IMR-90 (cell line): Measurements from ENCODE around the gene ZNF486. TPM values are rescaled to one million over a fixed set of nuclear protein-coding genes. Genes with fewer than 3 reads are reported as not detected.

ENCODE experiments used
- ATAC-seq: fragments of 200-7000 bp; cut with Tn5 transposase; 2 replicates; pipeline ENCODE4 v1.9.1; 2020; ENCODE audit warnings: low read depth, mild to moderate bottlenecking, moderate library complexity
- BruUV-seq: library from RNA; stranded (reverse); fragments of 400-500 nt; replicated peaks from 2 replicates; lab custom pipeline; 2021; lab: Mats Ljungman, UMichigan
- CTCF ChIA-PET: fragments of 300-600 bp; formaldehyde crosslinking; extraction: SDS; loops from one replicate; lab custom pipeline; 2021; ENCODE audit warnings: antibody characterized with exemption; lab: Yijun Ruan, JAX
- POLR2A ChIA-PET: fragments of 300-600 bp; sonication (Branson Sonifier 250); formaldehyde crosslinking; loops from one replicate; lab custom pipeline; 2022; ENCODE audit warnings: antibody characterized with exemption; ENCODE audit not compliant: unreplicated experiment; lab: Charles Lee
- DNase-seq: peaks from one replicate; pipeline ENCODE4 v3.0.0; 2013
- H2AFZ ChIP-seq: replicated peaks from 2 replicates; pipeline ENCODE3; 2013; ENCODE audit warnings: low read length, mild to moderate bottlenecking; ENCODE audit not compliant: poor library complexity
- H2AK5ac ChIP-seq: 2 replicates; pipeline ENCODE4 v1.6.1; 2013; ENCODE audit warnings: low read depth, low read length, inconsistent platforms
- H2AK9ac ChIP-seq: replicated peaks from 2 replicates; pipeline ENCODE3; 2013; ENCODE audit warnings: mild to moderate bottlenecking, low read depth, low read length, moderate library complexity; ENCODE audit not compliant: poor library complexity
- H2BK120ac ChIP-seq: 2 replicates; pipeline ENCODE4 v1.6.1; 2013; ENCODE audit warnings: low read depth, low read length, inconsistent platforms
- H2BK15ac ChIP-seq: 3 replicates; pipeline ENCODE4 v1.6.1; 2013; ENCODE audit warnings: low read depth, low read length, inconsistent platforms
- H2BK20ac ChIP-seq: 2 replicates; pipeline ENCODE4 v1.6.1; 2013; ENCODE audit warnings: low read depth, mild to moderate bottlenecking, inconsistent platforms, low read length, moderate library complexity
- H2BK5ac ChIP-seq: 2 replicates; pipeline ENCODE4 v1.6.1; 2013; ENCODE audit warnings: mild to moderate bottlenecking, low read depth, low read length, inconsistent platforms; ENCODE audit not compliant: poor library complexity, severe bottlenecking
- H3K14ac ChIP-seq: replicated peaks from 2 replicates; pipeline ENCODE4 v1.6.1; 2013; ENCODE audit warnings: low read depth, low read length, inconsistent platforms
- H3K18ac ChIP-seq: 2 replicates; pipeline ENCODE4 v1.6.1; 2013; ENCODE audit warnings: low read depth, low read length, control low read depth
- H3K23ac ChIP-seq: 2 replicates; pipeline ENCODE4 v1.6.1; 2013; ENCODE audit warnings: low read depth, low read length, inconsistent platforms
- H3K27ac ChIP-seq: 2 replicates; pipeline ENCODE4 v1.5.1; 2013; ENCODE audit warnings: mild to moderate bottlenecking, control low read depth, low read length; ENCODE audit not compliant: insufficient read depth
- H3K27me3 ChIP-seq: 2 replicates; pipeline ENCODE4 v1.6.1; 2013; ENCODE audit warnings: low read length; ENCODE audit not compliant: control insufficient read depth, insufficient read depth
- H3K36me3 ChIP-seq: 2 replicates; pipeline ENCODE4 v1.6.1; 2013; ENCODE audit warnings: low read length, mixed read lengths; ENCODE audit not compliant: control insufficient read depth, insufficient read depth
- H3K4ac ChIP-seq: 2 replicates; pipeline ENCODE4 v1.6.1; 2013; ENCODE audit warnings: low read depth, low read length, inconsistent platforms
- H3K4me1 ChIP-seq: 2 replicates; pipeline ENCODE4 v1.6.1; 2013; ENCODE audit warnings: low read length, mixed read lengths; ENCODE audit not compliant: control insufficient read depth, insufficient read depth
- H3K4me2 ChIP-seq: 2 replicates; pipeline ENCODE4 v1.6.1; 2013; ENCODE audit warnings: low read depth, mild to moderate bottlenecking, control low read depth, low read length, moderate library complexity
- H3K4me3 ChIP-seq: 2 replicates; pipeline ENCODE4 v1.5.1; 2013; ENCODE audit warnings: low read depth, mild to moderate bottlenecking, control low read depth, low read length, moderate library complexity; ENCODE audit not compliant: insufficient read depth
- H3K56ac ChIP-seq: 2 replicates; pipeline ENCODE4 v1.6.1; 2013; ENCODE audit warnings: low read length, inconsistent platforms; ENCODE audit not compliant: insufficient read depth; ENCODE audit errors: extremely low read depth
- H3K79me1 ChIP-seq, 2 experiments: 2 replicates each; pipeline ENCODE4 v1.6.1; 2013; ENCODE audit warnings: low read length in 2 of 2, inconsistent platforms in 1 of 2, low read depth in 1 of 2
- H3K9ac ChIP-seq: 2 replicates; pipeline ENCODE4 v1.6.1; 2013; ENCODE audit warnings: low read depth, low read length, control low read depth
- H3K9me1 ChIP-seq: 2 replicates; pipeline ENCODE4 v1.6.1; 2013; ENCODE audit warnings: low read length, inconsistent platforms; ENCODE audit not compliant: insufficient read depth
- H3K9me3 ChIP-seq: 2 replicates; pipeline ENCODE4 v1.6.1; 2013; ENCODE audit warnings: low read length; ENCODE audit not compliant: control insufficient read depth, insufficient read depth
- H4K20me1 ChIP-seq: 2 replicates; pipeline ENCODE4 v1.6.1; 2013; ENCODE audit warnings: low read length, inconsistent platforms; ENCODE audit not compliant: insufficient read depth
- H4K5ac ChIP-seq: 2 replicates; pipeline ENCODE4 v1.6.1; 2013; ENCODE audit warnings: mild to moderate bottlenecking, low read depth, low read length, control low read depth
- H4K8ac ChIP-seq, 2 experiments: 2 replicates each; pipeline ENCODE4 v1.6.1; 2013; ENCODE audit warnings: low read depth in 2 of 2, low read length in 2 of 2, control low read depth in 1 of 2, inconsistent platforms in 1 of 2
- H4K91ac ChIP-seq: 2 replicates; pipeline ENCODE4 v1.6.1; 2013; ENCODE audit warnings: low read depth, low read length, inconsistent platforms; ENCODE audit not compliant: insufficient read depth
- BHLHE40 ChIP-seq: fragments of 150-350 bp; IDR thresholded peaks from 2 replicates; pipeline ENCODE4 v1.6.1; 2016; ENCODE audit warnings: mild to moderate bottlenecking, low read depth, low read length
- CHD1 ChIP-seq: IDR thresholded peaks from 2 replicates; pipeline ENCODE4 v1.6.1; 2012; ENCODE audit warnings: low read depth, low read length, improper control_type of control experiment
- FOS ChIP-seq: fragments of 150-350 bp; IDR thresholded peaks from 2 replicates; pipeline ENCODE4 v1.6.1; 2016; ENCODE audit warnings: low read depth, low read length
- MXI1 ChIP-seq: IDR thresholded peaks from 2 replicates; pipeline ENCODE4 v1.6.1; 2012; ENCODE audit warnings: low read depth, mild to moderate bottlenecking, low read length, moderate library complexity, borderline replicate concordance
- WGBS, 2 experiments: methylation state at CpG; one replicate each; pipeline versions ENCODE4 v1.1.5 to v1.1.7; 2013; ENCODE audit warnings: missing lambda C conversion rate in 2 of 2; ENCODE audit not compliant: insufficient read length in 1 of 2; ENCODE audit errors: extremely low coverage in 2 of 2; 5-methylcytosine and 5-hydroxymethylcytosine counted together
- dilution Hi-C: fragments of 300-500 bp; cut with HindIII; formaldehyde crosslinking; loops from one replicate; pipeline ENCODE4 v1.14.3; 2018; ENCODE audit warnings: low sequenced_read_pairs; ENCODE audit not compliant: unreplicated experiment
- in situ Hi-C: fragments of 300-500 bp; cut with MboI; formaldehyde crosslinking; loops from 3 replicates; pipeline ENCODE4 v1.14.3; 2019; ENCODE audit warnings: low sequenced_read_pairs, inconsistent platforms, mixed read lengths
- intact Hi-C: fragments of 100-400 bp; cut with micrococcal nuclease; formaldehyde crosslinking; loops from 2 replicates; pipeline ENCODE4 v1.10.0; 2022
- polyA plus RNA-seq, 3 experiments: library from polyadenylated mRNA; depleted of rRNA; stranded (reverse); fragments of >200 nt; gene quantifications; 2 replicates each; pipeline ENCODE4 v1.2.3, GENCODE V29; 2012; ENCODE audit warnings: low replicate concordance in 1 of 3
- total RNA-seq: library from RNA; depleted of rRNA; stranded (reverse); fragments of >200 nt; gene quantifications from 2 replicates; pipeline ENCODE4 v1.2.3, GENCODE V29; 2012
- TF ChIP-seq, protein P1 (sequence below): fragments of 150-350 bp; IDR thresholded peaks from 2 replicates; pipeline ENCODE4 v1.6.1; 2016; ENCODE audit warnings: low read depth, mild to moderate bottlenecking, low read length, moderate library complexity, borderline replicate concordance
- TF ChIP-seq, protein P2 (sequence below): fragments of 150-350 bp; IDR thresholded peaks from 2 replicates; pipeline ENCODE4 v1.6.1; 2017; ENCODE audit warnings: mild to moderate bottlenecking, antibody characterized with exemption, low read length, low read depth

ZNF486 gene
- total and polyA plus RNA-seq, 2 of the 4 experiments (the other 2 are of a cell fraction): 2.2 to 4.1 TPM

DNA sequence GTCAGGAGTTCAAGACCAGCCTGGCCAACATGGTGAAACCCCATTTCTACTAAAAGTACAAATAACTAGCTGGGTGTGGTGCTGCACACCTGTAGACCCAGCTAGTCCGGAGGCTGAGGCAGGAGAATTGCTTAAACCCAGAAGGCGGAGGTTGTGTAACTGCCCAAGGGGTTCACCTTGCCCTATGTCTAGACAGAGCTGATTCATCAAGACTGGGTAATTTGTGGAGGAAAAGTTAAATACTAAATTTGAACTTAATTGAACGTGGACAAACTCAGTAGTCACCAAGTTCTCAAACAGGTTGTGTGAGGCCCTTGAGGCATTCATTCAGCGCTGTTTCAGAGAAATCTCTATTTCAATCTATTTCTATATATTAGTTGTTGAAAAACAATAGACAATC lies 13.7 kb upstream of the ZNF486 start:
- Histone ChIP-seq H3K79me1 (no peaks in the 10 kb centered on the region), H4K91ac (no peak overlapping the region), H4K8ac (no peak overlapping the region), H3K9me3 (peaks cover 7% of the 10 kb centered on the region; the same call in 1 of the 2 replicates), H3K4me2 (no peak overlapping the region), H3K27ac (no peak overlapping the region), H2BK20ac (no peak overlapping the region), H3K9me1 (no peaks in the 10 kb centered on the region), H3K14ac (no peak overlapping the region), H3K4ac (no peak overlapping the region), H3K18ac (no peak overlapping the region), H2BK5ac (no peak overlapping the region), H4K5ac (no peak overlapping the region), H3K27me3 (no peaks in the 10 kb centered on the region), H2AK9ac (no peak overlapping the region), H2BK120ac (no peak overlapping the region), H3K56ac (no peak overlapping the region), H2AFZ (no peak overlapping the region), H3K36me3 (no peaks in the 10 kb centered on the region), H2BK15ac (no peak overlapping the region), H3K9ac (no peak overlapping the region), H3K4me3 (no peak overlapping the region), H2AK5ac (no peak overlapping the region), H3K23ac (no peak overlapping the region), H3K4me1 (no peaks in the 10 kb centered on the region), H4K20me1 (no peaks in the 10 kb centered on the region)
- DNase-seq (no peak), ATAC-seq (no peak)
- WGBS, 2 experiments: 67% methylated on average over 1 of the region's 4 CpGs; no CpG with 5 or more reads in 1 of the 2 experiments
- intact Hi-C loops (no loop called here), in situ Hi-C loops (no loop called here), dilution Hi-C loops (no loop called here)
- BruUV-seq: no TSS peak
- ChIA-PET CTCF (no interaction called here), POLR2A (no interaction called here)
- no peak for TF ChIP-seq BHLHE40
- no peak for TF ChIP-seq MXI1
- TF ChIP-seq, protein P1, sequence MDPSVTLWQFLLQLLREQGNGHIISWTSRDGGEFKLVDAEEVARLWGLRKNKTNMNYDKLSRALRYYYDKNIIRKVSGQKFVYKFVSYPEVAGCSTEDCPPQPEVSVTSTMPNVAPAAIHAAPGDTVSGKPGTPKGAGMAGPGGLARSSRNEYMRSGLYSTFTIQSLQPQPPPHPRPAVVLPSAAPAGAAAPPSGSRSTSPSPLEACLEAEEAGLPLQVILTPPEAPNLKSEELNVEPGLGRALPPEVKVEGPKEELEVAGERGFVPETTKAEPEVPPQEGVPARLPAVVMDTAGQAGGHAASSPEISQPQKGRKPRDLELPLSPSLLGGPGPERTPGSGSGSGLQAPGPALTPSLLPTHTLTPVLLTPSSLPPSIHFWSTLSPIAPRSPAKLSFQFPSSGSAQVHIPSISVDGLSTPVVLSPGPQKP: no peak
- TF ChIP-seq FOS: no peak
- TF ChIP-seq, protein P2, sequence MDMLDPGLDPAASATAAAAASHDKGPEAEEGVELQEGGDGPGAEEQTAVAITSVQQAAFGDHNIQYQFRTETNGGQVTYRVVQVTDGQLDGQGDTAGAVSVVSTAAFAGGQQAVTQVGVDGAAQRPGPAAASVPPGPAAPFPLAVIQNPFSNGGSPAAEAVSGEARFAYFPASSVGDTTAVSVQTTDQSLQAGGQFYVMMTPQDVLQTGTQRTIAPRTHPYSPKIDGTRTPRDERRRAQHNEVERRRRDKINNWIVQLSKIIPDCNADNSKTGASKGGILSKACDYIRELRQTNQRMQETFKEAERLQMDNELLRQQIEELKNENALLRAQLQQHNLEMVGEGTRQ: no peak
- no peak for TF ChIP-seq CHD1
